GM23338 (cell line): ENCODE data around the gene TOMM5. TPM values are rescaled to one million over a fixed set of nuclear protein-coding genes. Genes with fewer than 3 reads are reported as not detected.

Experiments used
- ATAC-seq: fragments of 200-7000 bp; cut with Tn5 transposase; 3 replicates; pipeline ENCODE4 v1.9.1; 2020
- DNase-seq: peaks from one replicate; pipeline ENCODE4 v3.0.0-alpha.2; 2015; ENCODE audit warnings: low spot score
- H2AFZ ChIP-seq: fragments of 200-600 bp; sonication (generic); 2 replicates; pipeline ENCODE4 v1.8.0; 2016; ENCODE audit warnings: antibody characterized with exemption, mild to moderate bottlenecking, moderate library complexity
- H3F3A ChIP-seq: fragments of 200-600 bp; sonication (generic); replicated peaks from 2 replicates; pipeline ENCODE4 v1.8.0; 2017; ENCODE audit warnings: antibody characterized with exemption, mixed run types, low read depth
- H3K27ac ChIP-seq: fragments of 200-600 bp; sonication (generic); 2 replicates; pipeline ENCODE4 v1.6.1; 2016; ENCODE audit warnings: low read depth
- H3K27me3 ChIP-seq: fragments of 200-600 bp; sonication (generic); 2 replicates; pipeline ENCODE4 v1.8.0; 2016; ENCODE audit warnings: mild to moderate bottlenecking, mixed run types, moderate library complexity; ENCODE audit not compliant: insufficient read depth
- H3K36me3 ChIP-seq: fragments of 200-600 bp; sonication (generic); 2 replicates; pipeline ENCODE4 v1.8.0; 2016; ENCODE audit warnings: mild to moderate bottlenecking; ENCODE audit not compliant: insufficient read depth
- H3K4me1 ChIP-seq: fragments of 200-600 bp; sonication (generic); 2 replicates; pipeline ENCODE4 v1.8.0; 2016; ENCODE audit warnings: mild to moderate bottlenecking, moderate library complexity; ENCODE audit not compliant: insufficient read depth
- H3K4me2 ChIP-seq: fragments of 200-600 bp; sonication (generic); 2 replicates; pipeline ENCODE4 v1.7.1; 2017; ENCODE audit warnings: mixed run types
- H3K4me3 ChIP-seq: fragments of 200-600 bp; sonication (generic); 2 replicates; pipeline ENCODE4 v1.6.1; 2016; ENCODE audit warnings: mixed run types
- H3K79me2 ChIP-seq: fragments of 200-600 bp; sonication (generic); replicated peaks from 2 replicates; pipeline ENCODE4 v1.8.0; 2017; ENCODE audit warnings: mild to moderate bottlenecking; ENCODE audit not compliant: insufficient read depth
- H3K9me2 ChIP-seq: fragments of 200-600 bp; sonication (generic); 2 replicates; pipeline ENCODE4 v1.8.0; 2017; ENCODE audit not compliant: insufficient read depth
- H4K20me1 ChIP-seq: fragments of 200-600 bp; sonication (generic); replicated peaks from 2 replicates; pipeline ENCODE4 v1.8.0; 2017; ENCODE audit warnings: mild to moderate bottlenecking; ENCODE audit not compliant: insufficient read depth
- H3K27ac Mint-ChIP-seq: 2 replicates; pipeline ENCODE4 v1.8.0; 2020; ENCODE audit warnings: inconsistent platforms, mild to moderate bottlenecking, moderate library complexity, mixed read lengths
- H3K27me3 Mint-ChIP-seq: 3 replicates; pipeline ENCODE4 v1.8.0; 2022; ENCODE audit warnings: low read depth, mild to moderate bottlenecking, moderate library complexity, mixed read lengths, inconsistent platforms; ENCODE audit not compliant: insufficient read depth, poor library complexity
- H3K36me3 Mint-ChIP-seq: 3 replicates; pipeline ENCODE4 v1.8.0; 2021; ENCODE audit warnings: low read depth, mild to moderate bottlenecking, inconsistent platforms, moderate library complexity, mixed read lengths
- H3K4me1 Mint-ChIP-seq: 3 replicates; pipeline ENCODE4 v1.8.0; 2020; ENCODE audit warnings: mild to moderate bottlenecking, inconsistent platforms, mixed read lengths
- H3K4me3 Mint-ChIP-seq: 3 replicates; pipeline ENCODE4 v1.8.0; 2021; ENCODE audit warnings: moderate library complexity, mild to moderate bottlenecking, inconsistent platforms, mixed read lengths
- H3K9me3 Mint-ChIP-seq: 3 replicates; pipeline ENCODE4 v1.8.0; 2020; ENCODE audit warnings: moderate library complexity, mild to moderate bottlenecking, inconsistent platforms, mixed read lengths
- CTCF ChIP-seq, 2 experiments: fragments of 200-600 bp in 1 of 2; sonication (generic) in 1 of 2; conservative IDR thresholded peaks; 2 replicates each; pipeline versions ENCODE4 v1.5.1 to v1.6.1; 2016 to 2017; ENCODE audit warnings: antibody characterized with exemption in 2 of 2, low read depth in 2 of 2, mild to moderate bottlenecking in 2 of 2, moderate library complexity in 1 of 2
- JUNB ChIP-seq: IDR thresholded peaks from one replicate; pipeline ENCODE4 v1.6.1; 2016; ENCODE audit warnings: antibody characterized with exemption; ENCODE audit not compliant: unreplicated experiment
- POLR2AphosphoS5 ChIP-seq: IDR thresholded peaks from 2 replicates; pipeline ENCODE4 v1.6.1; 2016; ENCODE audit warnings: antibody characterized with exemption, low read depth
- ZNF114 ChIP-seq: fragments of 250-450 bp; sonication (Bioruptor Pico); IDR thresholded peaks from 2 replicates; pipeline ENCODE4 v1.5.0; 2020; ENCODE audit warnings: mild to moderate bottlenecking, moderate library complexity
- ZNF331 ChIP-seq: fragments of 250-450 bp; sonication (Bioruptor Pico); IDR thresholded peaks from 2 replicates; pipeline ENCODE4 v1.5.0; 2020; ENCODE audit warnings: low read depth, mild to moderate bottlenecking, moderate library complexity
- ZNF462 ChIP-seq: fragments of 250-450 bp; sonication (Bioruptor Pico); IDR thresholded peaks from 2 replicates; pipeline ENCODE4 v1.5.0; 2020; ENCODE audit warnings: mild to moderate bottlenecking, moderate library complexity
- polyA plus RNA-seq: library from polyadenylated mRNA; unstranded; fragments of >200 nt; fragmentation: Nextera tagmentation; extraction: Ambion mirVana; gene quantifications from 2 replicates; pipeline ENCODE4 v1.2.1, GENCODE V29; 2016
- total RNA-seq: library from RNA; depleted of rRNA; stranded (reverse); fragments of >200 nt; shearing (Covaris generic); gene quantifications from 2 replicates; pipeline ENCODE4 v1.2.3, GENCODE V29; 2014

Gene TOMM5
- total and polyA plus RNA-seq, 2 experiments from 2014 or later, result 158 to 529 TPM

- TF ChIP-seq ZNF462 (CRISPR knock-in tag) (no peak), POLR2AphosphoS5 (no peak), CTCF (conservative IDR thresholded peaks at IDR 0.05; ENCODE audit: low read depth in 2 of 2) (no peak), JUNB (no peak), ZNF114 (CRISPR knock-in tag) (no peak)
Measured at GRCh38 chr9:37551468-37551867, 40.9 kb downstream of the TOMM5 start (continued).

GRCh38 chr9:37550781-37551180 is 41.6 kb downstream of the TOMM5 start:
- H3K4me1 ChIP-seq, result no peaks in the 10 kb centered on the region
- no peak for DNase-seq
- Mint-ChIP-seq H3K27me3 (peaks cover 7% of the 10 kb centered on the region), H3K4me3 (no peak overlapping the region), H3K36me3 (no peaks in the 10 kb centered on the region), H3K27ac (no peak overlapping the region), H3K4me1 (peaks cover 3% of the 10 kb centered on the region; the same call in 1 of the 3 replicates), H3K9me3 (no peaks in the 10 kb centered on the region)
- H3K36me3 ChIP-seq, result no peaks in the 10 kb centered on the region
- no peaks in the 10 kb centered on the region for H3K27me3 ChIP-seq
- H3K4me3 ChIP-seq, result no peak overlapping the region
- no peak overlapping the region for H3K27ac ChIP-seq
- no peaks in the 10 kb centered on the region for H4K20me1 ChIP-seq
- no peaks in the 10 kb centered on the region for H3K9me2 ChIP-seq
- no peak overlapping the region for H3K4me2 ChIP-seq
- H2AFZ ChIP-seq, result no peak overlapping the region
- H3K79me2 ChIP-seq, result no peaks in the 10 kb centered on the region
- ATAC-seq, result no peak
- no peak for TF ChIP-seq ZNF331
- no peaks in the 10 kb centered on the region for H3F3A ChIP-seq
